ENCODE measurements around the gene SMCO3. TPM values are rescaled to one million over a fixed set of nuclear protein-coding genes. Genes with fewer than 3 reads are reported as not detected.
"Not testable (repeated sequence)": the region's sequence is repeated elsewhere in the genome, so short reads cannot be mapped to it uniquely, and the experiment has no call there.

Gene SMCO3
- total RNA-seq, 2 experiments from 2014 or later, result not detected

DNA sequence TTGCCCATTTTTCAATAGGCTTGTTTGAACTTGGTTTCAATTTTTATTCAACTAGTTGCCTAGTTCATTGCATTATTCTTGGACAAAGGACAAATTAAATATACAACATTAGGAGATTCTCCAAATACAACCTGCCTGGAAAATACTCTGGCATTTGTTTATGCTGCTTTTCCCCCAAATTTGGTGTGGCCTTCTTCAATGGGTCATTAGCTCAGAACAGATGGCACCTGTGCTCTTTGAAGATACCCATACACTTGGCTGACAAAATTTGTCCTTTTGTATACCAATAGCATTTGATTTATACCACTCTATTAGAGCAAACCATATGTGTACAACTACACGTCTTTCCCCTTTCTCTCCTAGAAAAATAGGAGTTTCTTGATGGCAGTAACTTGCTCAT is 46.4 kb downstream of the SMCO3 start:
- Mint-ChIP-seq H3K9me3 (peaks cover 5% of the 10 kb centered on the region), H3K4me1 (ENCODE audit: low read depth) (peaks cover 61% of the 10 kb centered on the region), H3K27me3 (no peaks in the 10 kb centered on the region), H3K4me3 (peak overlapping the region; percentile 97), H3K27ac (peak overlapping the region; percentile 100), H3K36me3 (ENCODE audit: low read depth) (peaks cover 84% of the 10 kb centered on the region)
- CTCF ChIA-PET, result interaction anchor here (1.1 kb wide), 1 partner anchor 11 kb away, joined by 5 read pairs; no protein-coding TSS in a partner anchor
- intact Hi-C loops (cut with DNase I, micrococcal nuclease), result loop anchor here in 1 of 2 experiments (5.0 to 10.0 kb wide), 4 partner anchors 35 to 530 kb away; partner anchors contain the start of genes ATF7IP, C12orf60 and WBP11
- Histone ChIP-seq H3K36me3 (ENCODE audit: insufficient read depth, low read length) (peaks cover 11% of the 10 kb centered on the region), H3K27me3 (ENCODE audit: control insufficient read depth in 1 of 2, insufficient read depth in 2 of 2, low read length in 2 of 2) (no peaks in the 10 kb centered on the region), H3K27ac (ENCODE audit: low read depth in 1 of 2, low read length in 2 of 2) (no peak overlapping the region), H3K9me3 (ENCODE audit: control insufficient read depth in 1 of 2, insufficient read depth in 1 of 2, low read length in 2 of 2) (peaks cover 4 to 5% of the 10 kb centered on the region in 2 experiments), H3K4me1 (ENCODE audit: insufficient read depth, low read length) (peaks cover 22% of the 10 kb centered on the region), H3K4me3 (ENCODE audit: low read length) (no peak overlapping the region)
- POLR2A ChIA-PET, result no interaction called here
- DNase-seq (no peak), ATAC-seq (ENCODE audit: poor library complexity) (no peak)
- TF ChIP-seq CTCF (IDR thresholded peaks at IDR 0.05), result no peak

DNA sequence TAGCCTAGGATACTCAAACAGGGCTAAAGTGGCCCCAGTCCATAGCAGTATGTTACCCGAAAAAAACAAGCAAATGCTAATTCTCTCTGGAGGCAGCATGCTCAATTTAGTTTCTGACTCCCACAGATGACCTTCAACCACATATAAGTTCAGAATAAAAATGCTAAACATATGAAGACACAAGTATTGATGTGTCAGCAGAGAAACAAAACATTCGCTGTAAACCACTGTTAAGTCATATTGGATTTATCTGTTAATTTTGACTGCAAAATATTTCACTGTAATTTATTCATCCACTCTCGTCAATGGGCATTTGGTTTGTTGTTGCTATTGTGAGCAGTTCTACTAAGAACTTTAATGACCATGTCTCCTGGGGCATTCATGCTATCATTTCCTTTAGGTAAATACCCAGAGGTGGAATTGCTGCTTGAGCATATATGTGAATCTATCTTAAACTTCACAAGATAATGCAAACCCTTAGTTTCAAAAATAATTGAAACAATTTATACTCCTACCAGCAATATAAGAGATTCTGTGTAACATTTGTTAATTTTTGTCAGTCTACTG is 47.2 kb downstream of the SMCO3 start:
- H3K4me3 Mint-ChIP-seq, result peak overlapping the region; percentile 78
- CTCF ChIA-PET, result interaction anchor here (1.1 kb wide), 1 partner anchor 10 kb away, joined by 5 read pairs; no protein-coding TSS in a partner anchor
- DNase-seq (no peak), ATAC-seq (ENCODE audit: poor library complexity) (no peak)
- H3K4me1 Mint-ChIP-seq (ENCODE audit: low read depth), result peaks cover 60% of the 10 kb centered on the region
- no peaks in the 10 kb centered on the region for H3K27me3 Mint-ChIP-seq
- Histone ChIP-seq H3K9me3 (ENCODE audit: control insufficient read depth in 1 of 2, insufficient read depth in 1 of 2, low read length in 2 of 2) (peaks cover 5 to 12% of the 10 kb centered on the region in 2 experiments), H3K4me1 (ENCODE audit: insufficient read depth, low read length) (peaks cover 19% of the 10 kb centered on the region), H3K27me3 (ENCODE audit: control insufficient read depth in 1 of 2, insufficient read depth in 2 of 2, low read length in 2 of 2) (no peaks in the 10 kb centered on the region), H3K4me3 (ENCODE audit: low read length) (no peak overlapping the region), H3K27ac (ENCODE audit: low read depth in 1 of 2, low read length in 2 of 2) (no peak overlapping the region), H3K36me3 (ENCODE audit: insufficient read depth, low read length) (peaks cover 11% of the 10 kb centered on the region)
- POLR2A ChIA-PET, result no interaction called here
- no peak for TF ChIP-seq CTCF (IDR thresholded peaks at IDR 0.05)
- peak overlapping the region; percentile 100 for H3K27ac Mint-ChIP-seq
- peaks cover 9% of the 10 kb centered on the region for H3K9me3 Mint-ChIP-seq
- peaks cover 90% of the 10 kb centered on the region for H3K36me3 Mint-ChIP-seq (ENCODE audit: low read depth)
- intact Hi-C loops (cut with DNase I, micrococcal nuclease), result loop anchor here in 1 of 2 experiments (5.0 to 10.0 kb wide), 4 partner anchors 36 to 529 kb away; partner anchors contain the start of genes ATF7IP, C12orf60 and WBP11

DNA sequence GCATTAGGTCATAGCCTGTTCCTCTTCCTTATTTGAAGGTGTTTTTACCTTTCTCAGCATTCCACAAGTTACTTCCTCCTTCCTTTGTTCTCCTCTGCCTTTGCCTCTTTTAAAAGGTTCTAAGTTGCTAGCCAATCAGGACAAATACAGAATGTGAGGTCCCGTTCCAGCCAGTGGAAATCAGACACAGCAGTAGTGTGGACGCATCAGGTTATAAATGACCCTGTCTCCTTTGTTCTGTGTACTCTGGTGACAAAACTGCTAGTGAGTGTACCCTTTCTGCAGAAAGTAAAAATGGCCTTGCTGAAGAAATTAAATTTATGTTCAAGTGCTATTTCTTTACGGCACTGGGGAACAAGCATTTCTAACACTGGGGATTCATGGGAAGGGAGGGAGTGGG is 48.0 kb downstream of the SMCO3 start:
- H3K36me3 Mint-ChIP-seq (ENCODE audit: low read depth), result peaks cover 93% of the 10 kb centered on the region
- H3K27ac Mint-ChIP-seq, result peak overlapping the region; percentile 37
- ATAC-seq (ENCODE audit: poor library complexity); DNase-seq; H3K27ac ChIP-seq (ENCODE audit: low read depth in 1 of 2, low read length in 2 of 2); CTCF ChIA-PET; H3K4me3 ChIP-seq (ENCODE audit: low read length); H3K27me3 Mint-ChIP-seq; H3K27me3 ChIP-seq (ENCODE audit: control insufficient read depth in 1 of 2, insufficient read depth in 2 of 2, low read length in 2 of 2): not testable (repeated sequence)
- intact Hi-C loops (cut with DNase I, micrococcal nuclease), result loop anchor here in 1 of 2 experiments (5.0 to 10.0 kb wide), 4 partner anchors 36 to 529 kb away; partner anchors contain the start of genes ATF7IP, C12orf60 and WBP11
- Histone ChIP-seq H3K9me3 (ENCODE audit: control insufficient read depth in 1 of 2, insufficient read depth in 1 of 2, low read length in 2 of 2) (peaks cover 6 to 15% of the 10 kb centered on the region in 2 experiments), H3K36me3 (ENCODE audit: insufficient read depth, low read length) (peaks cover 14% of the 10 kb centered on the region), H3K4me1 (ENCODE audit: insufficient read depth, low read length) (peaks cover 19% of the 10 kb centered on the region)
- H3K4me1 Mint-ChIP-seq (ENCODE audit: low read depth), result peaks cover 55% of the 10 kb centered on the region
- POLR2A ChIA-PET, result interaction anchor here (1.0 kb wide), 1 partner anchor 8 kb away, joined by 3 read pairs; no protein-coding TSS in a partner anchor
- H3K9me3 Mint-ChIP-seq, result peaks cover 11% of the 10 kb centered on the region
- H3K4me3 Mint-ChIP-seq, result peak overlapping the region; percentile 27
